SK-N-MC (cell line): ENCODE measurements around the gene GGCX.

Source experiments
- EZH2 ChIP-seq: fragments of 200-600 bp; sonication (generic); IDR thresholded peaks from one replicate; pipeline ENCODE4 v1.6.1; 2017; ENCODE audit warnings: antibody characterized with exemption
- FOXP2 ChIP-seq: optimal IDR thresholded peaks from 2 replicates; pipeline ENCODE3; 2011; ENCODE audit warnings: mild to moderate bottlenecking, moderate library complexity; ENCODE audit not compliant: insufficient read depth; ENCODE audit errors: extremely low read length, control extremely low read depth
- POLR2AphosphoS5 ChIP-seq: IDR thresholded peaks from 2 replicates; pipeline ENCODE4 v1.6.1; 2012; ENCODE audit warnings: mild to moderate bottlenecking, low read depth, low read length, borderline replicate concordance

GRCh38 chr2:85558160-85558559 lies 3.1 kb downstream of the GGCX start:
- TF ChIP-seq POLR2AphosphoS5 (no peak), EZH2 (no peak), FOXP2 (no peak)
